ENCODE measurements around the gene CALN1. TPM values are rescaled to one million over a fixed set of nuclear protein-coding genes. Genes with fewer than 3 reads are reported as not detected.

CALN1 gene
- total RNA-seq, 1 donor from 2014 or later, result 0.52 TPM

- Histone ChIP-seq H3K9ac (ENCODE audit: low read depth in 1 of 3, low read length in 3 of 3) (no peak overlapping the region), H3K4me1 (ENCODE audit: control insufficient read depth in 3 of 3, insufficient read depth in 3 of 3, low read length in 3 of 3) (no peaks in the 10 kb centered on the region)
Observed at GRCh38 chr7:72106405-72106804, 305.7 kb downstream of the CALN1 start.

GRCh38 chr7:72101444-72101843, 310.7 kb downstream of the CALN1 start:
- Histone ChIP-seq H3K27me3 (ENCODE audit: control insufficient read depth in 3 of 3, insufficient read depth in 3 of 3, low read length in 3 of 3) (peaks cover 0 to 3% (median 0%) of the 10 kb centered on the region in 3 donors), H3K9me3 (ENCODE audit: control insufficient read depth in 3 of 3, low read length in 3 of 3) (no peaks in the 10 kb centered on the region), H3K27ac (ENCODE audit: low read depth, low read length) (no peak overlapping the region), H3K36me3 (ENCODE audit: control insufficient read depth in 3 of 3, insufficient read depth in 3 of 3, low read length in 3 of 3) (no peaks in the 10 kb centered on the region), H3K4me1 (ENCODE audit: control insufficient read depth in 3 of 3, insufficient read depth in 3 of 3, low read length in 3 of 3) (no peaks in the 10 kb centered on the region), H3K4me3 (ENCODE audit: low read length in 3 of 3) (no peak overlapping the region), H3K9ac (ENCODE audit: low read depth in 1 of 3, low read length in 3 of 3) (no peak overlapping the region)

More at GRCh38 chr7:72106405-72106804, 305.7 kb downstream of the CALN1 start:
- Histone ChIP-seq H3K9me3 (ENCODE audit: control insufficient read depth in 3 of 3, low read length in 3 of 3) (peaks cover 0 to 11% (median 9%) of the 10 kb centered on the region in 3 donors), H3K36me3 (ENCODE audit: control insufficient read depth in 3 of 3, insufficient read depth in 3 of 3, low read length in 3 of 3) (no peaks in the 10 kb centered on the region), H3K4me3 (ENCODE audit: low read length in 3 of 3) (no peak overlapping the region), H3K27ac (ENCODE audit: low read depth, low read length) (no peak overlapping the region), H3K27me3 (ENCODE audit: control insufficient read depth in 3 of 3, insufficient read depth in 3 of 3, low read length in 3 of 3) (no peaks in the 10 kb centered on the region)

GRCh38 chr7:72099784-72100183, 312.4 kb downstream of the CALN1 start:
- no peak overlapping the region for H3K27ac ChIP-seq (ENCODE audit: low read depth, low read length)
- peaks cover 0 to 3% (median 0%) of the 10 kb centered on the region in 3 donors for H3K27me3 ChIP-seq (ENCODE audit: control insufficient read depth in 3 of 3, insufficient read depth in 3 of 3, low read length in 3 of 3)
- no peaks in the 10 kb centered on the region for H3K36me3 ChIP-seq (ENCODE audit: control insufficient read depth in 3 of 3, insufficient read depth in 3 of 3, low read length in 3 of 3)
- no peaks in the 10 kb centered on the region for H3K4me1 ChIP-seq (ENCODE audit: control insufficient read depth in 3 of 3, insufficient read depth in 3 of 3, low read length in 3 of 3)
- H3K9me3 ChIP-seq (ENCODE audit: control insufficient read depth in 3 of 3, low read length in 3 of 3), result no peaks in the 10 kb centered on the region
- no peak overlapping the region for H3K9ac ChIP-seq (ENCODE audit: low read depth in 1 of 3, low read length in 3 of 3)
- no peak overlapping the region for H3K4me3 ChIP-seq (ENCODE audit: low read length in 3 of 3)

- no peaks in the 10 kb centered on the region for H3K36me3 ChIP-seq (ENCODE audit: control insufficient read depth in 3 of 3, insufficient read depth in 3 of 3, low read length in 3 of 3)
- H3K9ac ChIP-seq (ENCODE audit: low read depth in 1 of 3, low read length in 3 of 3), result no peak overlapping the region
- H3K27me3 ChIP-seq (ENCODE audit: control insufficient read depth in 3 of 3, insufficient read depth in 3 of 3, low read length in 3 of 3), result peaks cover 0 to 3% (median 0%) of the 10 kb centered on the region in 3 donors
- no peaks in the 10 kb centered on the region for H3K9me3 ChIP-seq (ENCODE audit: control insufficient read depth in 3 of 3, low read length in 3 of 3)
- H3K4me1 ChIP-seq (ENCODE audit: control insufficient read depth in 3 of 3, insufficient read depth in 3 of 3, low read length in 3 of 3), result no peaks in the 10 kb centered on the region
- no peak overlapping the region for H3K27ac ChIP-seq (ENCODE audit: low read depth, low read length)
- H3K4me3 ChIP-seq (ENCODE audit: low read length in 3 of 3), result no peak overlapping the region
Observed at GRCh38 chr7:72098807-72099580, 313.1 kb downstream of the CALN1 start.

- Histone ChIP-seq H3K27ac (ENCODE audit: low read depth, low read length) (no peak overlapping the region), H3K27me3 (ENCODE audit: control insufficient read depth in 3 of 3, insufficient read depth in 3 of 3, low read length in 3 of 3) (peaks cover 0 to 3% (median 0%) of the 10 kb centered on the region in 3 donors), H3K4me3 (ENCODE audit: low read length in 3 of 3) (no peak overlapping the region), H3K4me1 (ENCODE audit: control insufficient read depth in 3 of 3, insufficient read depth in 3 of 3, low read length in 3 of 3) (no peaks in the 10 kb centered on the region), H3K9ac (ENCODE audit: low read depth in 1 of 3, low read length in 3 of 3) (no peak overlapping the region), H3K9me3 (ENCODE audit: control insufficient read depth in 3 of 3, low read length in 3 of 3) (no peaks in the 10 kb centered on the region), H3K36me3 (ENCODE audit: control insufficient read depth in 3 of 3, insufficient read depth in 3 of 3, low read length in 3 of 3) (no peaks in the 10 kb centered on the region)
Observed at GRCh38 chr7:72097226-72097625, 314.9 kb downstream of the CALN1 start.

GRCh38 chr7:72092769-72093168, 319.4 kb downstream of the CALN1 start:
- Histone ChIP-seq H3K27ac (ENCODE audit: low read depth, low read length) (no peak overlapping the region), H3K36me3 (ENCODE audit: control insufficient read depth in 3 of 3, insufficient read depth in 3 of 3, low read length in 3 of 3) (no peaks in the 10 kb centered on the region), H3K9ac (ENCODE audit: low read depth in 1 of 3, low read length in 3 of 3) (no peak overlapping the region), H3K4me1 (ENCODE audit: control insufficient read depth in 3 of 3, insufficient read depth in 3 of 3, low read length in 3 of 3) (no peaks in the 10 kb centered on the region), H3K4me3 (ENCODE audit: low read length in 3 of 3) (no peak overlapping the region), H3K27me3 (ENCODE audit: control insufficient read depth in 3 of 3, insufficient read depth in 3 of 3, low read length in 3 of 3) (no peaks in the 10 kb centered on the region), H3K9me3 (ENCODE audit: control insufficient read depth in 3 of 3, low read length in 3 of 3) (no peaks in the 10 kb centered on the region)

- Histone ChIP-seq H3K4me3 (ENCODE audit: low read length in 3 of 3) (no peak overlapping the region), H3K4me1 (ENCODE audit: control insufficient read depth in 3 of 3, insufficient read depth in 3 of 3, low read length in 3 of 3) (no peaks in the 10 kb centered on the region), H3K9me3 (ENCODE audit: control insufficient read depth in 3 of 3, low read length in 3 of 3) (no peaks in the 10 kb centered on the region), H3K27ac (ENCODE audit: low read depth, low read length) (no peak overlapping the region), H3K27me3 (ENCODE audit: control insufficient read depth in 3 of 3, insufficient read depth in 3 of 3, low read length in 3 of 3) (no peaks in the 10 kb centered on the region), H3K9ac (ENCODE audit: low read depth in 1 of 3, low read length in 3 of 3) (no peak overlapping the region), H3K36me3 (ENCODE audit: control insufficient read depth in 3 of 3, insufficient read depth in 3 of 3, low read length in 3 of 3) (no peaks in the 10 kb centered on the region)
Observed at GRCh38 chr7:72087926-72088325, 324.2 kb downstream of the CALN1 start.

GRCh38 chr7:72080865-72081510, 331.1 kb downstream of the CALN1 start:
- no peaks in the 10 kb centered on the region for H3K27me3 ChIP-seq (ENCODE audit: control insufficient read depth in 3 of 3, insufficient read depth in 3 of 3, low read length in 3 of 3)
- no peak overlapping the region for H3K27ac ChIP-seq (ENCODE audit: low read depth, low read length)
- H3K4me3 ChIP-seq (ENCODE audit: low read length in 3 of 3), result no peak overlapping the region
- no peaks in the 10 kb centered on the region for H3K4me1 ChIP-seq (ENCODE audit: control insufficient read depth in 3 of 3, insufficient read depth in 3 of 3, low read length in 3 of 3)
- H3K9me3 ChIP-seq (ENCODE audit: control insufficient read depth in 3 of 3, low read length in 3 of 3), result peaks cover 0 to 3% (median 0%) of the 10 kb centered on the region in 3 donors
- no peaks in the 10 kb centered on the region for H3K36me3 ChIP-seq (ENCODE audit: control insufficient read depth in 3 of 3, insufficient read depth in 3 of 3, low read length in 3 of 3)
- H3K9ac ChIP-seq (ENCODE audit: low read depth in 1 of 3, low read length in 3 of 3), result no peak overlapping the region

GRCh38 chr7:72080341-72080766, 331.8 kb downstream of the CALN1 start:
- H3K27ac ChIP-seq (ENCODE audit: low read depth, low read length), result no peak overlapping the region
- H3K9ac ChIP-seq (ENCODE audit: low read depth in 1 of 3, low read length in 3 of 3), result no peak overlapping the region
- H3K9me3 ChIP-seq (ENCODE audit: control insufficient read depth in 3 of 3, low read length in 3 of 3), result peaks cover 0 to 7% (median 0%) of the 10 kb centered on the region in 3 donors
- H3K4me3 ChIP-seq (ENCODE audit: low read length in 3 of 3), result no peak overlapping the region
- no peaks in the 10 kb centered on the region for H3K4me1 ChIP-seq (ENCODE audit: control insufficient read depth in 3 of 3, insufficient read depth in 3 of 3, low read length in 3 of 3)
- no peaks in the 10 kb centered on the region for H3K36me3 ChIP-seq (ENCODE audit: control insufficient read depth in 3 of 3, insufficient read depth in 3 of 3, low read length in 3 of 3)
- no peaks in the 10 kb centered on the region for H3K27me3 ChIP-seq (ENCODE audit: control insufficient read depth in 3 of 3, insufficient read depth in 3 of 3, low read length in 3 of 3)

GRCh38 chr7:72078856-72079255, 333.3 kb downstream of the CALN1 start:
- H3K4me1 ChIP-seq (ENCODE audit: control insufficient read depth in 3 of 3, insufficient read depth in 3 of 3, low read length in 3 of 3), result no peaks in the 10 kb centered on the region

More at GRCh38 chr7:72078856-72079255, 333.3 kb downstream of the CALN1 start:
- no peak overlapping the region for H3K27ac ChIP-seq (ENCODE audit: low read depth, low read length)
- H3K36me3 ChIP-seq (ENCODE audit: control insufficient read depth in 3 of 3, insufficient read depth in 3 of 3, low read length in 3 of 3), result no peaks in the 10 kb centered on the region
- no peak overlapping the region for H3K9ac ChIP-seq (ENCODE audit: low read depth in 1 of 3, low read length in 3 of 3)
- H3K27me3 ChIP-seq (ENCODE audit: control insufficient read depth in 3 of 3, insufficient read depth in 3 of 3, low read length in 3 of 3), result no peaks in the 10 kb centered on the region
- H3K4me3 ChIP-seq (ENCODE audit: low read length in 3 of 3), result no peak overlapping the region
- H3K9me3 ChIP-seq (ENCODE audit: control insufficient read depth in 3 of 3, low read length in 3 of 3), result peaks cover 0 to 7% (median 0%) of the 10 kb centered on the region in 3 donors
